Caco-2 (cell line): Measurements from ENCODE around the gene ELP5. TPM values are rescaled to one million over a fixed set of nuclear protein-coding genes. Genes with fewer than 3 reads are reported as not detected.

Experiments
- BruUV-seq: library from RNA; stranded (reverse); fragments of 400-500 nt; replicated peaks from 2 replicates; lab custom pipeline; 2021; lab: Mats Ljungman, UMichigan
- CTCF ChIA-PET: fragments of 300-600 bp; sonication (Branson Sonifier 250); formaldehyde crosslinking; loops from one replicate; lab custom pipeline; 2022; ENCODE audit warnings: antibody characterized with exemption; lab: Charles Lee
- POLR2A ChIA-PET: fragments of 300-600 bp; sonication (Branson Sonifier 250); formaldehyde crosslinking; loops from one replicate; lab custom pipeline; 2022; ENCODE audit warnings: antibody characterized with exemption; lab: Charles Lee
- DNase-seq, 2 experiments: peaks; one replicate each; pipeline versions ENCODE4 v3.0.0 to v3.0.0-alpha.2; 2020 to 2022
- H3K27me3 ChIP-seq: replicated peaks from 2 replicates; pipeline ENCODE4 v1.6.0; 2011; ENCODE audit warnings: low read length; ENCODE audit not compliant: control insufficient read depth, insufficient read depth
- H3K36me3 ChIP-seq: 2 replicates; pipeline ENCODE4 v1.5.1; 2011; ENCODE audit warnings: low read length; ENCODE audit not compliant: control insufficient read depth, insufficient read depth
- H3K4me1 ChIP-seq: fragments of 250-450 bp; sonication (Bioruptor Pico); 2 replicates; pipeline ENCODE4 v1.5.1; 2020; ENCODE audit warnings: mild to moderate bottlenecking
- H3K4me3 ChIP-seq: 2 replicates; pipeline ENCODE4 v1.5.1; 2011; ENCODE audit warnings: low read depth, mild to moderate bottlenecking, control low read depth, low read length
- H3K9me3 ChIP-seq: fragments of 250-450 bp; sonication (Bioruptor Pico); 2 replicates; pipeline ENCODE4 v1.5.1; 2020; ENCODE audit warnings: mild to moderate bottlenecking, moderate library complexity
- H3K27ac Mint-ChIP-seq: one replicate; pipeline ENCODE4 v1.8.0; 2022; ENCODE audit warnings: mixed read lengths; ENCODE audit not compliant: unreplicated experiment
- H3K27me3 Mint-ChIP-seq: one replicate; pipeline ENCODE4 v1.8.0; 2022; ENCODE audit warnings: mixed read lengths; ENCODE audit not compliant: insufficient read depth, unreplicated experiment
- H3K36me3 Mint-ChIP-seq: one replicate; pipeline ENCODE4 v1.8.0; 2022; ENCODE audit warnings: mild to moderate bottlenecking, mixed read lengths; ENCODE audit not compliant: insufficient read depth, unreplicated experiment
- H3K4me1 Mint-ChIP-seq: one replicate; pipeline ENCODE4 v1.8.0; 2022; ENCODE audit warnings: low read depth, mixed read lengths; ENCODE audit not compliant: unreplicated experiment
- H3K4me3 Mint-ChIP-seq: one replicate; pipeline ENCODE4 v1.8.0; 2022; ENCODE audit warnings: mild to moderate bottlenecking, moderate library complexity, mixed read lengths; ENCODE audit not compliant: unreplicated experiment
- H3K9me3 Mint-ChIP-seq: one replicate; pipeline ENCODE4 v1.8.0; 2022; ENCODE audit warnings: mixed read lengths; ENCODE audit not compliant: unreplicated experiment
- CTCF ChIP-seq, 2 experiments: fragments of 200-600 bp in 1 of 2; IDR thresholded peaks; 1 replicate in 1 of 2; 2 replicates in 1 of 2; pipeline versions ENCODE4 v1.5.1 to v1.8.0; 2011 to 2022; ENCODE audit warnings: antibody characterized with exemption in 1 of 2, control low read depth in 1 of 2, inconsistent platforms in 1 of 2, low read depth in 1 of 2, low read length in 1 of 2, mild to moderate bottlenecking in 1 of 2, moderate library complexity in 1 of 2; ENCODE audit not compliant: insufficient read depth in 1 of 2, severe bottlenecking in 1 of 2, unreplicated experiment in 1 of 2
- intact Hi-C: fragments of 100-400 bp; cut with micrococcal nuclease; formaldehyde crosslinking; loops from one replicate; pipeline ENCODE4 v1.10.0; 2022; ENCODE audit not compliant: unreplicated experiment
- total RNA-seq: library from RNA; stranded (reverse); gene quantifications from 2 replicates; pipeline ENCODE4 v1.2.3, GENCODE V29; 2022

The ELP5 gene
- total RNA-seq, 1 experiment from 2014 or later = 43.2 TPM

- peak within 1 kb of the TSS; percentile 80 for H3K4me3 ChIP-seq
- CTCF ChIA-PET = interaction anchor here (1.1 to 1.6 kb wide), 3 partner anchors 14 to 110 kb away, joined by 3 to 5 read pairs (median 3); partner anchors contain the start of genes DVL2, GABARAP and NEURL4
- Mint-ChIP-seq H3K9me3 (no peaks in the 10 kb centered on the region), H3K36me3 (peaks cover 53% of the 10 kb centered on the region), H3K4me1 (peaks cover 5% of the 10 kb centered on the region), H3K27me3 (no peaks in the 10 kb centered on the region), H3K27ac (peak within 1 kb of the TSS; percentile 73), H3K4me3 (peak within 1 kb of the TSS; percentile 77)
- no peaks in the 10 kb centered on the region for H3K27me3 ChIP-seq
- POLR2A ChIA-PET = interaction anchor here (0.5 to 2.3 kb wide), 4 partner anchors 14 to 146 kb away, joined by 3 to 6 read pairs (median 5); partner anchors contain the start of genes DVL2 and NEURL4
- intact Hi-C loops = loop anchor here (1.0 kb wide), 1 partner anchor 29 kb away; no protein-coding TSS in a partner anchor
- DNase-seq = peak; percentile 77 to 80
- H3K4me1 ChIP-seq = peaks cover 10% of the 10 kb centered on the region
- no peak for TF ChIP-seq CTCF (IDR thresholded peaks at IDR 0.05; ENCODE audit: insufficient read depth in 1 of 2, low read depth in 1 of 2, low read length in 1 of 2, severe bottlenecking in 1 of 2, unreplicated experiment in 1 of 2)
- BruUV-seq = no TSS peak
- H3K36me3 ChIP-seq = no peaks in the 10 kb centered on the region
- no peaks in the 10 kb centered on the region for H3K9me3 ChIP-seq
These were observed 32.0 kb upstream of the ELP5 start, which contains the start of the genes ACADVL and DLG4 for GRCh38 chr17:7219812-7220592. Gene ACADVL (plus strand): TSS chr17:7219938. CDS start chr17:7219985, 47 bp downstream. Gene DLG4 (minus strand): TSS chr17:7219836.

- no peak for TF ChIP-seq CTCF (IDR thresholded peaks at IDR 0.05; ENCODE audit: insufficient read depth in 1 of 2, low read depth in 1 of 2, low read length in 1 of 2, severe bottlenecking in 1 of 2, unreplicated experiment in 1 of 2)
- peak overlapping the region; percentile 73 for H3K27ac Mint-ChIP-seq
- CTCF ChIA-PET = interaction anchor here (0.7 to 1.6 kb wide), 4 partner anchors 14 to 109 kb away, joined by 3 to 5 read pairs (median 3); partner anchors contain the start of genes DVL2, GABARAP and NEURL4
- peak overlapping the region; percentile 80 for H3K4me3 ChIP-seq
- DNase-seq = peak in 1 of 2 experiments; percentile 51
- peaks cover 7% of the 10 kb centered on the region for H3K4me1 ChIP-seq
- no peaks in the 10 kb centered on the region for H3K27me3 ChIP-seq
- H3K9me3 ChIP-seq = no peaks in the 10 kb centered on the region
- POLR2A ChIA-PET = interaction anchor here (1.4 to 2.3 kb wide), 2 partner anchors 14 to 109 kb away, joined by 4 to 6 read pairs; partner anchors contain the start of genes DVL2 and NEURL4
- no peaks in the 10 kb centered on the region for H3K27me3 Mint-ChIP-seq
- no peaks in the 10 kb centered on the region for H3K9me3 Mint-ChIP-seq
- peaks cover 48% of the 10 kb centered on the region for H3K36me3 Mint-ChIP-seq
- intact Hi-C loops = no loop called here
- BruUV-seq = TSS peak; percentile 28
- peak overlapping the region; percentile 77 for H3K4me3 Mint-ChIP-seq
- no peaks in the 10 kb centered on the region for H3K36me3 ChIP-seq
- H3K4me1 Mint-ChIP-seq = peaks cover 5% of the 10 kb centered on the region
These were observed 31.3 kb upstream of the ELP5 start for GRCh38 chr17:7220593-7221277.
